GM12878 (cell line): Measurements from ENCODE around the gene ITPRIP. TPM values are rescaled to one million over a fixed set of nuclear protein-coding genes. Genes with fewer than 3 reads are reported as not detected.

ENCODE experiments used
- ATAC-seq: fragments of 200-7000 bp; cut with Tn5 transposase; 3 replicates; pipeline ENCODE4 v1.9.1; 2020; ENCODE audit warnings: mild to moderate bottlenecking, moderate library complexity
- BruUV-seq: library from RNA; stranded (reverse); fragments of 400-500 nt; replicated peaks from 2 replicates; lab custom pipeline; 2021; lab: Mats Ljungman, UMichigan
- CTCF ChIA-PET: fragments of 300-600 bp; sonication (Branson Sonifier 250); formaldehyde crosslinking; extraction: SDS; loops from one replicate; lab custom pipeline; 2021; ENCODE audit warnings: inconsistent platforms; lab: Yijun Ruan, JAX
- POLR2A ChIA-PET: fragments of 350-600 bp; formaldehyde crosslinking; extraction: SDS; loops from one replicate; lab custom pipeline; 2021; ENCODE audit warnings: inconsistent platforms; lab: Charles Lee
- RAD21 ChIA-PET: fragments of 300-600 bp; sonication (Branson Sonifier 250); formaldehyde crosslinking; loops from one replicate; lab custom pipeline; 2023; ENCODE audit warnings: antibody characterized with exemption; ENCODE audit not compliant: unreplicated experiment; lab: Charles Lee
- SMC1A ChIA-PET: fragments of 300-600 bp; sonication (Branson Sonifier 250); formaldehyde crosslinking; loops from one replicate; lab custom pipeline; 2023; ENCODE audit not compliant: unreplicated experiment, uncharacterized antibody; lab: Charles Lee
- DNase-seq: peaks from one replicate; pipeline ENCODE4 v3.0.0-alpha.2; 2011; ENCODE audit warnings: low read depth, low spot score
- FAIRE-seq: peaks from 3 replicates; lab custom pipeline; 2011; peaks lifted over from hg19 to GRCh38; lab: Jason Lieb, UNC
- H2AFZ ChIP-seq: 2 replicates; pipeline ENCODE4 v1.6.0; 2011; ENCODE audit warnings: low read depth, low read length, control low read depth; ENCODE audit not compliant: control insufficient read depth
- H3K27ac ChIP-seq: 2 replicates; pipeline ENCODE4 v1.5.1; 2011; ENCODE audit warnings: control low read depth; ENCODE audit not compliant: control insufficient read depth, insufficient read depth
- H3K27me3 ChIP-seq, 2 experiments: replicated peaks in 1 of 2; 2 replicates each; pipeline versions ENCODE4 v1.6.0 to v1.6.1; 2011; ENCODE audit warnings: low read length in 1 of 2; ENCODE audit not compliant: control insufficient read depth in 2 of 2, insufficient read depth in 2 of 2
- H3K36me3 ChIP-seq, 2 experiments: 2 replicates each; pipeline ENCODE4 v1.5.1; 2011; ENCODE audit warnings: low read length in 1 of 2; ENCODE audit not compliant: control insufficient read depth in 2 of 2, insufficient read depth in 2 of 2
- H3K4me1 ChIP-seq: 2 replicates; pipeline ENCODE4 v1.6.1; 2011; ENCODE audit warnings: mild to moderate bottlenecking, low read length, moderate library complexity, mixed read lengths; ENCODE audit not compliant: control insufficient read depth, insufficient read depth
- H3K4me2 ChIP-seq: 2 replicates; pipeline ENCODE4 v1.6.0; 2011; ENCODE audit warnings: control low read depth; ENCODE audit not compliant: control insufficient read depth, insufficient read depth
- H3K4me3 ChIP-seq: fragments of 200-600 bp; sonication (generic); 2 replicates; pipeline ENCODE4 v1.5.1; 2016
- H3K79me2 ChIP-seq: 2 replicates; pipeline ENCODE4 v1.6.0; 2011; ENCODE audit warnings: low read length; ENCODE audit not compliant: control insufficient read depth, insufficient read depth
- H3K9ac ChIP-seq: 2 replicates; pipeline ENCODE4 v1.8.0; 2011; ENCODE audit warnings: low read length, control low read depth, mixed read lengths; ENCODE audit not compliant: control insufficient read depth, insufficient read depth
- H3K9me3 ChIP-seq: replicated peaks from 3 replicates; pipeline ENCODE4 v1.5.1; 2011; ENCODE audit warnings: mild to moderate bottlenecking, low read length; ENCODE audit not compliant: control insufficient read depth, insufficient read depth
- H4K20me1 ChIP-seq: 2 replicates; pipeline ENCODE4 v1.6.0; 2011; ENCODE audit not compliant: control insufficient read depth, insufficient read depth
- CEBPZ ChIP-seq: fragments of 150-350 bp; IDR thresholded peaks from 2 replicates; pipeline ENCODE4 v1.6.1; 2016; ENCODE audit warnings: low read depth, low read length
- NBN ChIP-seq: fragments of 450-650 bp; IDR thresholded peaks from 2 replicates; pipeline ENCODE4 v1.6.1; 2016
- ZBTB4 ChIP-seq: fragments of 450-650 bp; formaldehyde crosslinking; IDR thresholded peaks from 2 replicates; pipeline ENCODE4 v1.4.0; 2022; ENCODE audit warnings: mild to moderate bottlenecking, moderate library complexity
- ZBTB40 ChIP-seq: fragments of 450-650 bp; IDR thresholded peaks from 2 replicates; pipeline ENCODE4 v1.6.1; 2016; ENCODE audit warnings: mild to moderate bottlenecking, moderate library complexity, borderline replicate concordance
- ZSCAN29 ChIP-seq: fragments of 450-650 bp; IDR thresholded peaks from 2 replicates; pipeline ENCODE4 v1.6.1; 2017; ENCODE audit warnings: mild to moderate bottlenecking, moderate library complexity
- WGBS: methylation state at CpG from one replicate; pipeline ENCODE4 v1.1.6; 2016; ENCODE audit warnings: low lambda C conversion rate; ENCODE audit not compliant: insufficient replicate concordance, insufficient coverage; ENCODE audit errors: missing lambda C conversion rate; 5-methylcytosine and 5-hydroxymethylcytosine counted together
- in situ Hi-C: fragments of 300-500 bp; cut with MboI; formaldehyde crosslinking; loops from 9 replicates; pipeline ENCODE4 v1.14.3; 2018; ENCODE audit warnings: mixed read lengths
- intact Hi-C: fragments of 100-400 bp; cut with micrococcal nuclease; formaldehyde crosslinking; loops from one replicate; pipeline ENCODE4 v1.14.2; 2022; ENCODE audit not compliant: unreplicated experiment
- polyA plus RNA-seq, 11 experiments: library from polyadenylated mRNA; depleted of rRNA in 4 of 11; unstranded in 6 of 11; stranded (reverse) in 5 of 11; fragments of >200 nt; fragmentation: Nextera tagmentation in 4 of 11; fragmentation: Illumina TruSeq in 1 of 11; extraction: Ambion mirVana in 4 of 11; extraction: Trizol in 1 of 11; gene quantifications; 1 replicate in 1 of 11; 2 replicates in 10 of 11; pipeline versions ENCODE4 v1.2.1 to v1.2.3, GENCODE V29; 2011 to 2016; ENCODE audit warnings: inconsistent platforms in 2 of 11, missing spikeins in 2 of 11, low read depth in 1 of 11
- total RNA-seq, 4 experiments: library from RNA; depleted of rRNA in 3 of 4; stranded (reverse); fragments of >200 nt in 3 of 4; fragmentation: Illumina TruSeq in 1 of 4; extraction: Trizol in 1 of 4; gene quantifications; 2 replicates each; pipeline versions ENCODE4 v1.2.1 to v1.2.3, GENCODE V29; 2013 to 2021

ITPRIP gene
- total and polyA plus RNA-seq, 10 of the 15 experiments (the other 5 are each of a cell fraction or from before 2014, with no cell fraction given) = 0.82 to 10.4 (median 5.9) TPM

- TF ChIP-seq CEBPZ = no peak
Measured at GRCh38 chr10:104333032-104333727, 5.1 kb downstream of the ITPRIP start (continued).

GRCh38 chr10:104332243-104333031 is 5.8 kb downstream of the ITPRIP start:
- no peaks in the 10 kb centered on the region for H3K27me3 ChIP-seq
- DNase-seq = no peak
- peaks cover 32% of the 10 kb centered on the region for H3K4me1 ChIP-seq
- intact Hi-C loops (loop anchor here (10.0 kb wide), 2 partner anchors 418 to 638 kb away; partner anchors contain the start of gene STN1), in situ Hi-C loops (no loop called here)
- peaks cover 28% of the 10 kb centered on the region for H4K20me1 ChIP-seq
- no peak overlapping the region for H3K9ac ChIP-seq
- H3K27ac ChIP-seq = no peak overlapping the region
- WGBS = 81% methylated on average over 11 of the region's 11 CpGs
- no peaks in the 10 kb centered on the region for H3K9me3 ChIP-seq
- H3K36me3 ChIP-seq = peaks cover 2 to 5% of the 10 kb centered on the region in 2 experiments; a peak in 3 of 4 replicates
- no peak overlapping the region for H3K4me3 ChIP-seq
- no peak for ATAC-seq
- CTCF ChIA-PET = interaction anchor here (1.2 kb wide), 1 partner anchor 25 kb away, joined by 3 read pairs; no protein-coding TSS in a partner anchor
- FAIRE-seq = no peak
- SMC1A ChIA-PET = no interaction called here
- peaks cover 78% of the 10 kb centered on the region for H3K79me2 ChIP-seq
- no peak overlapping the region for H3K4me2 ChIP-seq
- H2AFZ ChIP-seq = no peak overlapping the region
- RAD21 ChIA-PET = interaction anchor here (0.9 kb wide), 1 partner anchor 24 kb away, joined by 3 read pairs; no protein-coding TSS in a partner anchor
- no TSS peak for BruUV-seq
- POLR2A ChIA-PET = no interaction called here
- TF ChIP-seq ZBTB40 = 0 out of 2 replicates have a peak, but pooled peaks have one; percentile 19
- no peak for TF ChIP-seq ZBTB4 (CRISPR knock-in tag)
- no peak for TF ChIP-seq NBN
- no peak for TF ChIP-seq ZSCAN29
